A549 (cell line): ENCODE measurements around the gene BCL2L2. TPM values are rescaled to one million over a fixed set of nuclear protein-coding genes. Genes with fewer than 3 reads are reported as not detected.
"Not testable (repeated sequence)": the region's sequence is repeated elsewhere in the genome, so short reads cannot be mapped to it uniquely, and the experiment has no call there.

ENCODE experiments used
- ATAC-seq, 2 experiments: fragments of 200-7000 bp in 1 of 2; fragments of >200 bp in 1 of 2; cut with Nextera tagmentation in 1 of 2; cut with Tn5 transposase in 1 of 2; 3 replicates each; pipeline versions ENCODE4 v1.8.0 to v1.9.1; 2018 to 2020; ENCODE audit warnings: mild to moderate bottlenecking in 1 of 2, moderate library complexity in 1 of 2
- CTCF ChIA-PET: fragments of 300-600 bp; sonication (Branson Sonifier 250); formaldehyde crosslinking; extraction: SDS; loops from one replicate; lab custom pipeline; 2021; ENCODE audit warnings: antibody characterized with exemption, inconsistent platforms; lab: Yijun Ruan, JAX
- POLR2A ChIA-PET: fragments of 350-600 bp; formaldehyde crosslinking; extraction: SDS; loops from one replicate; lab custom pipeline; 2021; ENCODE audit warnings: antibody characterized with exemption, inconsistent platforms; lab: Yijun Ruan, JAX
- DNase-seq, 2 experiments: peaks; one replicate each; pipeline versions ENCODE4 v3.0.0 to v3.0.0-alpha.2; 2011 to 2016; ENCODE audit warnings: low read depth in 1 of 2, low spot score in 1 of 2
- FAIRE-seq: peaks from 2 replicates; lab custom pipeline; 2011; peaks lifted over from hg19 to GRCh38; lab: Jason Lieb, UNC
- H3K27ac ChIP-seq, 2 experiments: fragments of >200 bp; sonication (Bioruptor Twin); formaldehyde crosslinking; 3 replicates each; pipeline ENCODE4 v1.5.1; 2016 to 2017
- H3K4me1 ChIP-seq: fragments of >200 bp; sonication (Bioruptor Twin); formaldehyde crosslinking; 3 replicates; pipeline ENCODE4 v1.6.1; 2016
- H3K4me2 ChIP-seq: fragments of >200 bp; sonication (Bioruptor Twin); formaldehyde crosslinking; 3 replicates; pipeline ENCODE4 v1.6.1; 2016
- H3K4me3 ChIP-seq: fragments of >200 bp; sonication (Bioruptor Twin); formaldehyde crosslinking; 3 replicates; pipeline ENCODE4 v1.5.1; 2016
- H3K9me3 ChIP-seq: fragments of >200 bp; sonication (Bioruptor Twin); formaldehyde crosslinking; 3 replicates; pipeline ENCODE4 v1.6.1; 2016
- CBX2 ChIP-seq: fragments of 200-600 bp; sonication (generic); IDR thresholded peaks from 2 replicates; pipeline ENCODE4 v1.6.1; 2016; ENCODE audit warnings: low read depth, mild to moderate bottlenecking, borderline replicate concordance
- CBX8 ChIP-seq: fragments of 200-600 bp; sonication (generic); IDR thresholded peaks from 2 replicates; pipeline ENCODE4 v1.6.1; 2016
- EHF ChIP-seq: fragments of 250-450 bp; sonication (Bioruptor Pico); IDR thresholded peaks from 2 replicates; pipeline ENCODE4 v1.5.0; 2020; ENCODE audit warnings: mild to moderate bottlenecking
- EP300 ChIP-seq, 2 experiments: fragments of >200 bp; sonication (Bioruptor Twin); formaldehyde crosslinking; IDR thresholded peaks; 2 replicates in 1 of 2; 3 replicates in 1 of 2; pipeline ENCODE4 v1.6.1; 2016 to 2017
- FOSL2 ChIP-seq, 2 experiments: fragments of 450-650 bp in 1 of 2; fragments of >200 bp in 1 of 2; sonication (Bioruptor Twin) in 1 of 2; formaldehyde crosslinking; IDR thresholded peaks; 2 replicates each; pipeline versions ENCODE4 v1.5.0 to v1.6.1; 2016 to 2020; ENCODE audit warnings: mild to moderate bottlenecking in 1 of 2, moderate library complexity in 1 of 2
- FOXS1 ChIP-seq: fragments of 250-450 bp; sonication (Bioruptor Pico); IDR thresholded peaks from 2 replicates; pipeline ENCODE4 v1.5.0; 2020; ENCODE audit warnings: mild to moderate bottlenecking, moderate library complexity
- GATA3 ChIP-seq: IDR thresholded peaks from 2 replicates; pipeline ENCODE4 v1.6.1; 2012; ENCODE audit warnings: borderline replicate concordance
- HOXA7 ChIP-seq: fragments of 250-450 bp; sonication (Bioruptor Pico); IDR thresholded peaks from 2 replicates; pipeline ENCODE4 v1.5.0; 2020; ENCODE audit warnings: mild to moderate bottlenecking, moderate library complexity
- JUN ChIP-seq, 2 experiments: fragments of >200 bp; sonication (Bioruptor Twin); formaldehyde crosslinking; IDR thresholded peaks; 2 replicates in 1 of 2; 3 replicates in 1 of 2; pipeline ENCODE4 v1.6.1; 2016 to 2017
- KDM5A ChIP-seq: fragments of 200-600 bp; sonication (generic); IDR thresholded peaks from 2 replicates; pipeline ENCODE4 v1.6.1; 2016; ENCODE audit warnings: antibody characterized with exemption, mild to moderate bottlenecking
- MAFK ChIP-seq: fragments of 450-650 bp; IDR thresholded peaks from 2 replicates; pipeline ENCODE4 v1.6.1; 2014; ENCODE audit not compliant: partially characterized antibody
- MYC ChIP-seq: IDR thresholded peaks from 2 replicates; pipeline ENCODE4 v1.6.1; 2012; ENCODE audit warnings: mild to moderate bottlenecking, inconsistent platforms, low read length, improper control_type of control experiment, borderline replicate concordance
- NFE2L2 ChIP-seq: fragments of 150-350 bp; conservative IDR thresholded peaks from 2 replicates; pipeline ENCODE4 v1.6.1; 2014; ENCODE audit warnings: low read length
- NR3C1 ChIP-seq: fragments of >200 bp; sonication (Bioruptor Twin); formaldehyde crosslinking; IDR thresholded peaks from 3 replicates; pipeline ENCODE4 v1.6.1; 2017
- POLR2A ChIP-seq: IDR thresholded peaks from 2 replicates; pipeline ENCODE4 v1.6.1; 2012; ENCODE audit warnings: mild to moderate bottlenecking, low read length
- RAD21 ChIP-seq, 2 experiments: fragments of >200 bp in 1 of 2; sonication (Bioruptor Twin) in 1 of 2; formaldehyde crosslinking in 1 of 2; IDR thresholded peaks in 1 of 2; conservative IDR thresholded peaks in 1 of 2; 2 replicates in 1 of 2; 3 replicates in 1 of 2; pipeline ENCODE4 v1.6.1; 2012 to 2018; ENCODE audit warnings: inconsistent platforms in 1 of 2
- RNF2 ChIP-seq: fragments of 200-600 bp; sonication (generic); IDR thresholded peaks from 2 replicates; pipeline ENCODE4 v1.6.1; 2016; ENCODE audit warnings: low read depth, mild to moderate bottlenecking, antibody characterized with exemption, moderate library complexity, borderline replicate concordance
- SREBF2 ChIP-seq: fragments of 450-650 bp; IDR thresholded peaks from 2 replicates; pipeline ENCODE4 v1.6.1; 2014; ENCODE audit warnings: mild to moderate bottlenecking, moderate library complexity
- TP53 ChIP-seq: fragments of 250-450 bp; sonication (Bioruptor Pico); IDR thresholded peaks from 2 replicates; pipeline ENCODE4 v1.5.0; 2021; ENCODE audit warnings: mild to moderate bottlenecking, moderate library complexity
- ZC3H11A ChIP-seq: fragments of 450-650 bp; IDR thresholded peaks from 2 replicates; pipeline ENCODE4 v1.6.1; 2014; ENCODE audit warnings: antibody characterized with exemption, mild to moderate bottlenecking
- ZSCAN20 ChIP-seq: fragments of 250-450 bp; sonication (Bioruptor Pico); IDR thresholded peaks from 2 replicates; pipeline ENCODE4 v1.8.0; 2022; ENCODE audit warnings: mild to moderate bottlenecking, moderate library complexity
- WGBS: methylation state at CpG from one replicate; pipeline ENCODE4 v1.1.6; 2017; ENCODE audit errors: missing lambda C conversion rate; 5-methylcytosine and 5-hydroxymethylcytosine counted together
- polyA plus RNA-seq, 4 experiments: library from polyadenylated mRNA; depleted of rRNA in 3 of 4; stranded (reverse); fragments of >200 nt; fragmentation: RNase III in 1 of 4; extraction: RNeasy Plus Mini Kit Qiagen cat#74134 plus additional on column Dnase treatment in 1 of 4; gene quantifications; 2 replicates in 3 of 4; 3 replicates in 1 of 4; pipeline ENCODE4 v1.2.3, GENCODE V29; 2011 to 2017
- TF ChIP-seq, protein P1 (sequence below): fragments of 450-650 bp; IDR thresholded peaks from 2 replicates; pipeline ENCODE4 v1.6.1; 2014; ENCODE audit warnings: antibody characterized with exemption
- TF ChIP-seq, protein P2 (sequence below): fragments of 250-450 bp; sonication (Bioruptor Pico); IDR thresholded peaks from 2 replicates; pipeline ENCODE4 v1.5.0; 2020; ENCODE audit warnings: low read depth, mild to moderate bottlenecking, moderate library complexity
- TF ChIP-seq, protein P3 (sequence below): IDR thresholded peaks from 2 replicates; pipeline ENCODE4 v1.6.1; 2012; ENCODE audit warnings: low read depth, borderline replicate concordance

BCL2L2 gene
- polyA plus RNA-seq, 2 of the 4 experiments (the other 2 are of a cell fraction) = 17.8 to 25.4 TPM

DNA sequence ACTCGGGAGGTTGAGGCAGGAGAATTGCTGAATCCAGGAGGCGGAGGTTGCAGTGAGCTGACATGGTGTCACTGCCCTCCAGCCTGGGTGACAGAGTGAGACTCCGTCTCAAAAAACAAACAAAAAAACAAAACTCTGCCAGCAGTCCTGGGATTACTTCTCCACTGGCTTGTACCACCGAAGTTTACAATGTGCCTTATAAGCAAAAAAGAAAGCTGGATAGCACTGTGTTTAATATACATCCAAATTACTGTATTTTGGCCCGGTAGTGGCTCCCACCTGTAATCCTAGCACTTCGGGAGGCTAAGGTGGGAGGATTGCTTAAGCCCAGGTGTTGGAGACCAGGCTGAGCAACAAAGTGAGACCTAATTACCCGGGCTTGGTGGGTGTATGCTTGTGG, 37.4 kb upstream of the BCL2L2 start:
- 47% methylated on average over 7 of the region's 7 CpGs for WGBS
- TF ChIP-seq FOXS1 (no peak), EHF (CRISPR knock-in tag) (no peak), CBX8 (no peak), MAFK (peak; percentile 27), CBX2 (no peak), RNF2 (no peak)
- Histone ChIP-seq H3K9me3 (no peaks in the 10 kb centered on the region), H3K4me1 (no peaks in the 10 kb centered on the region), H3K27ac (no peak overlapping the region), H3K4me2 (no peak overlapping the region), H3K4me3 (no peak overlapping the region)
- no peak for DNase-seq
- ChIA-PET POLR2A (interaction anchor here (0.7 to 1.2 kb wide), 2 partner anchors 17 to 37 kb away, joined by 3 read pairs; no protein-coding TSS in a partner anchor), CTCF (interaction anchor here (1.0 to 22.0 kb wide), 4 partner anchors 19 to 110 kb away, joined by 6 to 254 read pairs (median 14); partner anchors contain the start of genes PABPN1 and PPP1R3E)
- no peak for ATAC-seq
- FAIRE-seq = no peak

DNA sequence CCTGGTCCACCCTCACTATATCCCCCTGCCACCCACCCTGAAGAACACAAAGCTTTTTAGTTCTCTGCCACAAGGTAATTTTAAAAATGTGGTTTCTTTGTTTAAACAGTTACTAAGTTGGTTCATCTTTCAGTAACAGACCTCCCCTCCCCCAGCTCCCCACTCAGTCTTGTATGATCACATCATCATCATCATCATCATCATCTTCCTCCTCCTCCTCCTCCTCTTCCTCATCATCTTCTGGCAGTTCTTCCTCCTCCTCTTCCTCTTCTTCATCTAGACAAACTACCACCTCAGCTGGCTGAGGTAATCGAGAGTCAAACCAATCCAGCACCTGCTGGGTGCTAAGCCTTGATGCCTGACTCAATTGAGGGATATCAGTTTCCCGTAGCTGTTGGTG, 31.2 kb upstream of the BCL2L2 start:
- ChIA-PET CTCF (interaction anchor here (0.8 to 22.0 kb wide), 4 partner anchors 10 to 193 kb away, joined by 3 to 254 read pairs (median 6); partner anchors contain the start of gene PPP1R3E), POLR2A (no interaction called here)
- Histone ChIP-seq H3K27ac (no peak overlapping the region), H3K9me3 (no peaks in the 10 kb centered on the region), H3K4me1 (peaks cover 7% of the 10 kb centered on the region; the same call in 2 of the 3 replicates), H3K4me3 (no peak overlapping the region), H3K4me2 (no peak overlapping the region)
- TF ChIP-seq ZSCAN20 (CRISPR knock-in tag) = no peak
- TF ChIP-seq, protein P1, sequence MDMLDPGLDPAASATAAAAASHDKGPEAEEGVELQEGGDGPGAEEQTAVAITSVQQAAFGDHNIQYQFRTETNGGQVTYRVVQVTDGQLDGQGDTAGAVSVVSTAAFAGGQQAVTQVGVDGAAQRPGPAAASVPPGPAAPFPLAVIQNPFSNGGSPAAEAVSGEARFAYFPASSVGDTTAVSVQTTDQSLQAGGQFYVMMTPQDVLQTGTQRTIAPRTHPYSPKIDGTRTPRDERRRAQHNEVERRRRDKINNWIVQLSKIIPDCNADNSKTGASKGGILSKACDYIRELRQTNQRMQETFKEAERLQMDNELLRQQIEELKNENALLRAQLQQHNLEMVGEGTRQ = no peak
- no peak for TF ChIP-seq FOSL2 (IDR thresholded peaks at IDR 0.05)
- TF ChIP-seq FOSL2 (CRISPR knock-in tag; IDR thresholded peaks at IDR 0.05) = no peak
- no peak for TF ChIP-seq EP300 (IDR thresholded peaks at IDR 0.05)
- TF ChIP-seq HOXA7 (CRISPR knock-in tag) = no peak
- TF ChIP-seq NFE2L2 = no peak
- TF ChIP-seq NR3C1 = no peak
- TF ChIP-seq SREBF2 = no peak
- no peak for TF ChIP-seq JUN (IDR thresholded peaks at IDR 0.05)
- TF ChIP-seq TP53 = no peak
- no peak for TF ChIP-seq KDM5A
- TF ChIP-seq, protein P2, sequence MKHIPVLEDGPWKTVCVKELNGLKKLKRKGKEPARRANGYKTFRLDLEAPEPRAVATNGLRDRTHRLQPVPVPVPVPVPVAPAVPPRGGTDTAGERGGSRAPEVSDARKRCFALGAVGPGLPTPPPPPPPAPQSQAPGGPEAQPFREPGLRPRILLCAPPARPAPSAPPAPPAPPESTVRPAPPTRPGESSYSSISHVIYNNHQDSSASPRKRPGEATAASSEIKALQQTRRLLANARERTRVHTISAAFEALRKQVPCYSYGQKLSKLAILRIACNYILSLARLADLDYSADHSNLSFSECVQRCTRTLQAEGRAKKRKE = no peak
- no peak for ATAC-seq
- DNase-seq = no peak
- FAIRE-seq = no peak
- 56% methylated on average over 2 of the region's 2 CpGs for WGBS

DNA sequence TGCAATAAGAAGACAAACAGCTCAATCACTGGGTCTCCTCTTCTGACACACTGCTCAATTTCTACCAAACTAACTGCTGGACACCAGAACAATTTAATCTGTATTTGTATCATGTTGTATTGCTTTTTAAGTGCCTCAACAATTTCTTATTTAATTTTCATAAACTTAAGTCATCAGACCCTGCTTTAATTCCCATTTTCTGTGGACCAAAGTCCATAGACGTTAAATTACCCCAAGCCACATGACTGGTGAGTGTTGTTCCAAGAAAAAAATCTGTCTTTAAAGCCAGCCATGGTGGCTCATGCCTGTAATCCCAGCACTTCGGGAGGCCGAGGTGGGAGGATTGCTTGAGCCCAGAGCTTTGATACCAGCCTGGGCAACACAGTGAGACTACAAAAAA, 29.4 kb upstream of the BCL2L2 start:
- Histone ChIP-seq H3K4me2 (no peak overlapping the region), H3K4me1 (peaks cover 7% of the 10 kb centered on the region; the same call in 2 of the 3 replicates), H3K27ac (no peak overlapping the region), H3K9me3 (no peaks in the 10 kb centered on the region), H3K4me3 (no peak overlapping the region)
- no peak for DNase-seq
- FAIRE-seq = no peak
- no peak for ATAC-seq
- TF ChIP-seq MYC = no peak
- TF ChIP-seq GATA3 = no peak
- TF ChIP-seq ZC3H11A = no peak
- TF ChIP-seq, protein P3, sequence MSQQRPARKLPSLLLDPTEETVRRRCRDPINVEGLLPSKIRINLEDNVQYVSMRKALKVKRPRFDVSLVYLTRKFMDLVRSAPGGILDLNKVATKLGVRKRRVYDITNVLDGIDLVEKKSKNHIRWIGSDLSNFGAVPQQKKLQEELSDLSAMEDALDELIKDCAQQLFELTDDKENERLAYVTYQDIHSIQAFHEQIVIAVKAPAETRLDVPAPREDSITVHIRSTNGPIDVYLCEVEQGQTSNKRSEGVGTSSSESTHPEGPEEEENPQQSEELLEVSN = no peak
- TF ChIP-seq NFE2L2 = no peak
- TF ChIP-seq RAD21 (conservative IDR thresholded peaks at IDR 0.05 in 1 of 2, IDR thresholded peaks at IDR 0.05 in 1 of 2) = no peak
- no peak for TF ChIP-seq POLR2A
- WGBS = 84% methylated on average over 3 of the region's 3 CpGs
- CTCF ChIA-PET = interaction anchor here (0.5 to 22.0 kb wide), 5 partner anchors 12 to 429 kb away, joined by 3 to 254 read pairs (median 3); partner anchors contain the start of gene PPP1R3E
- POLR2A ChIA-PET = interaction anchor here (1.0 kb wide), 1 partner anchor 9 kb away, joined by 4 read pairs; the partner anchor contains the start of gene HOMEZ

DNA sequence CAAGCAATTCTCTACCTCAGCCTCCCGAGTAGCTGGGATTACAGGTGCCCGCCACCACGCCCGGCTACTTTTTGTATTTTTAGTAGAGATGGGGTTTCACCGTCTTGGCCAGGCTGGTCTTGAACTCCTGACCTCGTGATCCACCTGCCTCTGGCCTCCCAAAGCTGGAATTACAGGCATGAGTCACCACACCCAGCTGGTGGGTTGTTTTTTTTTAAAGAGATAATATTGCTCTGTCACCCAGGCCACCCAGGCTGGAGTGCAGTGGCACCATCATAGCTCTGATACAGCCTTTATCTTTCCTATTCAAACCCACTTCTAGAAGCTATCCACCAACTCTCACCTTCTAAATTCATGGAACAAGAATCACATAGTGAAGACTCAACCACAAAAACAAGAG, 28.7 kb upstream of the BCL2L2 start:
- H3K27ac ChIP-seq, FAIRE-seq, H3K9me3 ChIP-seq, POLR2A ChIA-PET, H3K4me2 ChIP-seq, ATAC-seq, DNase-seq, H3K4me1 ChIP-seq, H3K4me3 ChIP-seq: not testable (repeated sequence)
- CTCF ChIA-PET = interaction anchor here (1.1 to 22.0 kb wide), 5 partner anchors 12 to 209 kb away, joined by 3 to 254 read pairs (median 3); partner anchors contain the start of gene PPP1R3E
- 77% methylated on average over 6 of the region's 6 CpGs for WGBS
